ENCODE results near the gene TRDMT1.
A peak's percentile ranks its signal among the peaks of the same experiment; 100 is the strongest.

The TRDMT1 gene

GRCh38 chr10:17231788-17232187 lies 30.3 kb upstream of the TRDMT1 start:
- no peak for DNase-seq (ENCODE audit: low spot score)

DNA sequence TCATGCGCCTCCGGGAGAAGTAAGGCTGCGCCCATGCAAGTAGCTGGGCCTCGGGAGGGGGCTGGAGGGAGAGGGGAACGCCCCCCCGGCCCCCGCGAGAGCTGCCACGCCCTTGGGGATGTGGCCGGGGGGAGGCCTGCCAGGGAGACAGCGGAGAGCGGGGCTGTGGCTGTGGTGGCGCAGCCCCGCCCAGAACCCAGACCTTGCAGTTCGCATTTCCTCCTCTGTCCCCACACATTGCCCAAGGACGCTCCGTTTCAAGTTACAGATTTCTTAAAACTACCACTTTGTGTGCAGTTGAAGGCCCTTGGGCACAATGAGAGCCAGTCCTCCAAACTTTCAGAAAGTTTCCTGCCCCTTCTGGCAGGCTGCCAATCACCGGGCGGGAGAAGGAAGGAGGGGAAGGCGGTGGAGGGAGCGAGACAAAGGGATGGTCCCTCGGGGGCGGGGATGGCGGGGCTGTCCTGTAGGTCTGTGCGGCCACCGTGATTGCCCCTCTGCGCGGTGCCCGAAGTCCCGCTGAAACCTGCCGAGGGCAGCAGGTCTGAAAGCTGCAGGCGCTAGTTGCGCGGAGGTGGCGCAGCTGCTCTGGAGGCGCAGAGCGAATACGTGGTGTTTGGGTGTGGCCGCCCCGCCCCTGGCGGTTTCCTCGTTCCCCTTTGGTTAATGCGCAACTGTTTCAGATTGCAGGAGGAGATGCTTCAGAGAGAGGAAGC lies 28.7 kb upstream of the TRDMT1 start:
- peak; percentile 92 for DNase-seq (ENCODE audit: low spot score)

DNA sequence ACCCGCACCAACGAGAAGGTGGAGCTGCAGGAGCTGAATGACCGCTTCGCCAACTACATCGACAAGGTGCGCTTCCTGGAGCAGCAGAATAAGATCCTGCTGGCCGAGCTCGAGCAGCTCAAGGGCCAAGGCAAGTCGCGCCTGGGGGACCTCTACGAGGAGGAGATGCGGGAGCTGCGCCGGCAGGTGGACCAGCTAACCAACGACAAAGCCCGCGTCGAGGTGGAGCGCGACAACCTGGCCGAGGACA lies 28.2 kb upstream of the TRDMT1 start:
- DNase-seq (ENCODE audit: low spot score): no peak

- DNase-seq (ENCODE audit: low spot score): peak; percentile 90
These were observed 27.7 kb upstream of the TRDMT1 start for GRCh38 chr10:17229016-17229716.

DNA sequence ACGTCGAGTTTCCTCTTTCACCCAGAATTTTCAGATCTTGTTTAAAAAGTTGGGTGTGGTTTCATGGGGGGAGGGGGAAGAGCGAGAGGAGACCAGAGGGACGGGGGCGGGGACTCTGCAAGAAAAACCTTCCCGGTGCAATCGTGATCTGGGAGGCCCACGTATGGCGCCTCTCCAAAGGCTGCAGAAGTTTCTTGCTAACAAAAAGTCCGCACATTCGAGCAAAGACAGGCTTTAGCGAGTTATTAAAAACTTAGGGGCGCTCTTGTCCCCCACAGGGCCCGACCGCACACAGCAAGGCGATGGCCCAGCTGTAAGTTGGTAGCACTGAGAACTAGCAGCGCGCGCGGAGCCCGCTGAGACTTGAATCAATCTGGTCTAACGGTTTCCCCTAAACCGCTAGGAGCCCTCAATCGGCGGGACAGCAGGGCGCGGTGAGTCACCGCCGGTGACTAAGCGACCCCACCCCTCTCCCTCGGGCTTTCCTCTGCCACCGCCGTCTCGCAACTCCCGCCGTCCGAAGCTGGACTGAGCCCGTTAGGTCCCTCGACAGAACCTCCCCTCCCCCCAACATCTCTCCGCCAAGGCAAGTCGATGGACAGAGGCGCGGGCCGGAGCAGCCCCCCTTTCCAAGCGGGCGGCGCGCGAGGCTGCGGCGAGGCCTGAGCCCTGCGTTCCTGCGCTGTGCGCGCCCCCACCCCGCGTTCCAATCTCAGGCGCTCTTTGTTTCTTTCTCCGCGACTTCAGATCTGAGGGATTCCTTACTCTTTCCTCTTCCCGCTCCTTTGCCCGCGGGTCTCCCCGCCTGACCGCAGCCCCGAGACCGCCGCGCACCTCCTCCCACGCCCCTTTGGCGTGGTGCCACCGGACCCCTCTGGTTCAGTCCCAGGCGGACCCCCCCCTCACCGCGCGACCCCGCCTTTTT lies 26.9 kb upstream of the TRDMT1 start, which contains the start of gene VIM:
VIM (plus strand) TSS at position 151 of the 925 bp plus-strand sequence. CDS start 1,182 bp downstream, outside the sequence.
- DNase-seq (ENCODE audit: low spot score): peak; percentile 94

GRCh38 chr10:17227367-17228090 lies 26.1 kb upstream of the TRDMT1 start:
- DNase-seq (ENCODE audit: low spot score): peak; percentile 88

- no peak for DNase-seq (ENCODE audit: low spot score)
These were observed 25.4 kb upstream of the TRDMT1 start for GRCh38 chr10:17226891-17227303.

- DNase-seq (ENCODE audit: low spot score): no peak
These were observed 24.3 kb upstream of the TRDMT1 start for GRCh38 chr10:17225808-17226207.

DNA sequence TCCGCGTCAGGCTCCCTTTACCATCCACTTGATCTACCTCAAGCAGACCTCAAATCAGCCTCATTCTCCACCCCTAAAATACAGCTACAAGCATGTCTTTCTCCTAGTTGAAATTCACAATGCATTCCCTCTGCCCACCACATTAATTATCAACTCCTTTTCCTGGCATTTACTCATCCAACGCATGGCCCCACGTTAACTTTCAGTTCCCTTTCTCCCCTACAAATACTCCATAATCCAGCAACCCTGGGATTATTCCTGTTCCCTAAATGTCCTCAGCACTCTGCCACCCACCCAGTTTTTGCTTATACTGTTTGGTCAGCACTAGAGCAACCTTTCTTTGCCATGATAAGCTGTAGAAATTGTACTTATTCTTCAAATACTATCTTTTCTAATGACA lies 20.9 kb upstream of the TRDMT1 start:
- no peak for DNase-seq (ENCODE audit: low spot score)

DNA sequence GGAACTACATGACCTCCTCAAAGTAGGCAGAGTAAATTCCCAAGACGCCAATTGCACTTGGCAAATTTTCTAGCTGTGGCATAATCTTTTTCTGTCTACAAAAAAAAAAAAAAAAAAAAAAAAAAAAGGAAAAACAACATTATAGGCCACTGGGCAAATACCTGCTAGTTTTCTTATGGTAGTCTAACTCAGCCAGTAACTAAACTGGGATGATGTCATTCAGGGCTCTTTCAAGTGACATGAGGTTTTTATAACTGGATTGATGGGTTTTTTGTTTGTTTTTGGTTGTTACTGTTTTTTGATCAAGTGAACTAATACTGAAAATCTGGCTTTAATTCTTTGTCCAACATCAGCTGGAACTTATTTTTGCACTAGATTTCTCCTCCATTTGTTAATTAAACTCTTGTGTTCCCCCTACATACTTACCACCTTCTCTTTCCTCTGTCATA lies 19.2 kb upstream of the TRDMT1 start:
- DNase-seq (ENCODE audit: low spot score): no peak

- no peak for DNase-seq (ENCODE audit: low spot score)
These were observed 17.6 kb upstream of the TRDMT1 start for GRCh38 chr10:17219024-17219423.

GRCh38 chr10:17217631-17218232 lies 16.3 kb upstream of the TRDMT1 start:
- DNase-seq (ENCODE audit: low spot score): peak; percentile 55

- DNase-seq (ENCODE audit: low spot score): no peak
These were observed 15.5 kb upstream of the TRDMT1 start for GRCh38 chr10:17216901-17217395.

DNA sequence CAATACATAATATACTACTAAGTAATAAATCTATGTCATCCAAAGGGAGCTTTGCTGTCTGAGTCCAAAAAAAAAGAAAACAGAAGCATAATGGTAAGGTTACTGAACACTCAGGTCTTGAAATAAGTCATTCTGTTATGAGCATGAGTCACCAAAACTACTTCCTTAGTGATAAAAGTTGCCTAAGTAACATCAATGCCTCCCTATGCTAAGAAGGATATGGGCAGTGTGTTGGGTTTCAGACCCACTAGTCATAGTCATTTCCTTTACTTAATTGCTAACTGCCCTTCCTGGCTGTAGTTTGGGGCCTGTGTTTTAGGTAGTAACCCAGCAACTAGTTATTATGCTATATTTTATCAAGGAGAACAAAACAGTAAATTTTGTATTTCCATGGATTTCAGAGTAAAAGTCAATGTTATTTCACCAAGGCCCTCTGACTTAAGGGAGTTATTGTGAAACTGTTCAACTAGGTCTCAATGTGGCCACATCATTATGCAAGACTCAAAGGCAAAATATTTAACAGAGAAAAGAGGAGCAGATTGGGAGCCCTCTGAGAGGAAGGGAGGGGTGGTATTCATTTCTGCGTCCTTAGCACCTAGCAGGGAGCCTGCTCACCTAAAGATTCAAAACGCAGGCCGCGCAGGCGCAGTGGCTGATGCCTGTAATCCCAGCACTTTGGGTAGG lies 14.9 kb upstream of the TRDMT1 start:
- DNase-seq (ENCODE audit: low spot score): peak; percentile 92

- DNase-seq (ENCODE audit: low spot score): no peak
These were observed 14.3 kb upstream of the TRDMT1 start for GRCh38 chr10:17215782-17216122.

GRCh38 chr10:17214971-17215781 lies 13.7 kb upstream of the TRDMT1 start:
- no peak for DNase-seq (ENCODE audit: low spot score)

- no peak for DNase-seq (ENCODE audit: low spot score)
These were observed 13.1 kb upstream of the TRDMT1 start for GRCh38 chr10:17214526-17214925.

DNA sequence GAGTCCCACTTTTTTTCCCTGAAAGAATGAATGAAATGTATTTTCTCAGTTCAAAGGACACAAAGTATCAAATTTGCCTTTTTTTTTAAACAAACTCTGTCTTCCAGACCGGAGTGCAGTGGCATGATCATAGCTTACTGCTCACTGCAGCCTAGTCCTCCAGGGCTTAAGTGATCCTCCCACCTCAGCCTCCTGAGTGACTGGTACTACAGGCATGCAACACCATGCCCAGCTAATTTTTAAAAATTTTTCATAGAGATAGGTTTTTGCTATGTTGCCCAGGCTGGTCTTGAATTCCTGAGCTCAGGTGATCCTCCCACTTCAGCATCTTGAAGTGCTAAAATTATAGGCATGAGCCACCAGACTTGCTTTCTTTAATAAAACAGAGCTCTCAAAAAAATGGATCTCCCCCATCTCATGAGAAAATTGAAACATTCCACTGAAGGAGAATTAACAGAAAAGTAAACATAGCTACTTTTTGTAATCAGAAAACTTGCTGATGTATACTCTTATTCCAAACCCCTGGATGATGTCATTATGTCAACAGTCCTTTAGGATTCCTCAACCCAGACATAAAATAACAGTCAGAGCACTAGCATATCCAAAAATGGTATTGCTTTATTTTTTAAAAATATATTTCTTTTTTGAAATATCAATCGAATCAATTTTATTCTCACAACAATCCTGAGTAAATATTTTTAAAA lies 12.3 kb upstream of the TRDMT1 start:
- no peak for DNase-seq (ENCODE audit: low spot score)

DNA sequence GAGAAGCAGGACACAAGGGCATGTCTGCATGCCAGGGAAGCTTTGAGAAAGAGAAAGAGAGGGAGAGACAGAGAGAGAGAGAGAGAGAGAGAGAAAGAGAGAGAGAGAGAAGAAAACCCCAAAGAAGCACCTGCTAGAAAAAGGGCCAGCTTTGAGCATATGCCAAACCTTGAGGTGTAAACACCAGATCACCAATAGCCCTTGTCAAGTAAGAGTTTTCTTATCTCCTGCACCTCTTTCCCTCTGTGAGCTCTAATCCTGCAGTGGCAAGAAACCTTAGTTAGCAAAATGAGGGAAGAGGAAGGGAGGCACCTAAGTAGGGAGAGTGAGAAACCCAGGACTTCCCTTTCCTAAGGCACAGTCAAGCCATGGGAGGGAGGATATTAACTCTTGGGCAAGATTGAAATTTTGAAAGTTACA lies 11.3 kb upstream of the TRDMT1 start:
- DNase-seq (ENCODE audit: low spot score): no peak
